Measurements from ENCODE around the gene RMRP.

RMRP gene

DNA sequence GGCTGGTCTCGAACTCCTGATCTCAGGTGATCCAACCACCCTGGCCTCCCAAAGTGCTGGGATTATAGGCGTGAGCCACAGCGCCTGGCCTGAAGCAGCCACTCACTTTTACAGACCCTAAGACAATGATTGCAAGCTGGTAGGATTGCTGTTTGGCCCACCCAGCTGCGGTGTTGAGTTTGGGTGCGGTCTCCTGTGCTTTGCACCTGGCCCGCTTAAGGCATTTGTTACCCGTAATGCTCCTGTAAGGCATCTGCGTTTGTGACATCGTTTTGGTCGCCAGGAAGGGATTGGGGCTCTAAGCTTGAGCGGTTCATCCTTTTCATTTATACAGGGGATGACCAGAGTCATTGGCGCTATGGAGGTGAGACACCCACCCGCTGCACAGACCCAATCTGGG, 17.4 kb upstream of the RMRP start:
- H3K27me3 ChIP-seq (replicated peaks; ENCODE audit: control insufficient read depth, insufficient read depth, low read length) = no peaks in the 10 kb centered on the region; the same call in 1 of the 2 replicates
- TF ChIP-seq, protein P1, sequence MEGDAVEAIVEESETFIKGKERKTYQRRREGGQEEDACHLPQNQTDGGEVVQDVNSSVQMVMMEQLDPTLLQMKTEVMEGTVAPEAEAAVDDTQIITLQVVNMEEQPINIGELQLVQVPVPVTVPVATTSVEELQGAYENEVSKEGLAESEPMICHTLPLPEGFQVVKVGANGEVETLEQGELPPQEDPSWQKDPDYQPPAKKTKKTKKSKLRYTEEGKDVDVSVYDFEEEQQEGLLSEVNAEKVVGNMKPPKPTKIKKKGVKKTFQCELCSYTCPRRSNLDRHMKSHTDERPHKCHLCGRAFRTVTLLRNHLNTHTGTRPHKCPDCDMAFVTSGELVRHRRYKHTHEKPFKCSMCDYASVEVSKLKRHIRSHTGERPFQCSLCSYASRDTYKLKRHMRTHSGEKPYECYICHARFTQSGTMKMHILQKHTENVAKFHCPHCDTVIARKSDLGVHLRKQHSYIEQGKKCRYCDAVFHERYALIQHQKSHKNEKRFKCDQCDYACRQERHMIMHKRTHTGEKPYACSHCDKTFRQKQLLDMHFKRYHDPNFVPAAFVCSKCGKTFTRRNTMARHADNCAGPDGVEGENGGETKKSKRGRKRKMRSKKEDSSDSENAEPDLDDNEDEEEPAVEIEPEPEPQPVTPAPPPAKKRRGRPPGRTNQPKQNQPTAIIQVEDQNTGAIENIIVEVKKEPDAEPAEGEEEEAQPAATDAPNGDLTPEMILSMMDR (IDR thresholded peaks at IDR 0.05; ENCODE audit: insufficient read depth, low read length, poor library complexity, severe bottlenecking) = no peak
- H3K36me3 ChIP-seq (ENCODE audit: control insufficient read depth, insufficient read depth, low read length) = no peaks in the 10 kb centered on the region
- H3K4me3 ChIP-seq (replicated peaks; ENCODE audit: low read depth, low read length) = no peak overlapping the region
- DNase-seq (ENCODE audit: extremely low read depth, insufficient read length) = no peak

DNA sequence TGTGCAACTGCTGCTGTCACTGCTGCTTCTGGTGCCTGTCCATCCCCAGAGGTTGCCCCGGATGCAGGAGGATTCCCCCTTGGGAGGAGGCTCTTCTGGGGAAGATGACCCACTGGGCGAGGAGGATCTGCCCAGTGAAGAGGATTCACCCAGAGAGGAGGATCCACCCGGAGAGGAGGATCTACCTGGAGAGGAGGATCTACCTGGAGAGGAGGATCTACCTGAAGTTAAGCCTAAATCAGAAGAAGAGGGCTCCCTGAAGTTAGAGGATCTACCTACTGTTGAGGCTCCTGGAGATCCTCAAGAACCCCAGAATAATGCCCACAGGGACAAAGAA, 16.2 kb upstream of the RMRP start:
- Histone ChIP-seq H3K4me3 (replicated peaks; ENCODE audit: low read depth, low read length) (no peak overlapping the region), H3K36me3 (ENCODE audit: control insufficient read depth, insufficient read depth, low read length) (no peaks in the 10 kb centered on the region), H3K27me3 (replicated peaks; ENCODE audit: control insufficient read depth, insufficient read depth, low read length) (no peaks in the 10 kb centered on the region; the same call in 1 of the 2 replicates)
- no peak for DNase-seq (ENCODE audit: extremely low read depth, insufficient read length)
- TF ChIP-seq, protein P1 (IDR thresholded peaks at IDR 0.05; ENCODE audit: insufficient read depth, low read length, poor library complexity, severe bottlenecking) = no peak

DNA sequence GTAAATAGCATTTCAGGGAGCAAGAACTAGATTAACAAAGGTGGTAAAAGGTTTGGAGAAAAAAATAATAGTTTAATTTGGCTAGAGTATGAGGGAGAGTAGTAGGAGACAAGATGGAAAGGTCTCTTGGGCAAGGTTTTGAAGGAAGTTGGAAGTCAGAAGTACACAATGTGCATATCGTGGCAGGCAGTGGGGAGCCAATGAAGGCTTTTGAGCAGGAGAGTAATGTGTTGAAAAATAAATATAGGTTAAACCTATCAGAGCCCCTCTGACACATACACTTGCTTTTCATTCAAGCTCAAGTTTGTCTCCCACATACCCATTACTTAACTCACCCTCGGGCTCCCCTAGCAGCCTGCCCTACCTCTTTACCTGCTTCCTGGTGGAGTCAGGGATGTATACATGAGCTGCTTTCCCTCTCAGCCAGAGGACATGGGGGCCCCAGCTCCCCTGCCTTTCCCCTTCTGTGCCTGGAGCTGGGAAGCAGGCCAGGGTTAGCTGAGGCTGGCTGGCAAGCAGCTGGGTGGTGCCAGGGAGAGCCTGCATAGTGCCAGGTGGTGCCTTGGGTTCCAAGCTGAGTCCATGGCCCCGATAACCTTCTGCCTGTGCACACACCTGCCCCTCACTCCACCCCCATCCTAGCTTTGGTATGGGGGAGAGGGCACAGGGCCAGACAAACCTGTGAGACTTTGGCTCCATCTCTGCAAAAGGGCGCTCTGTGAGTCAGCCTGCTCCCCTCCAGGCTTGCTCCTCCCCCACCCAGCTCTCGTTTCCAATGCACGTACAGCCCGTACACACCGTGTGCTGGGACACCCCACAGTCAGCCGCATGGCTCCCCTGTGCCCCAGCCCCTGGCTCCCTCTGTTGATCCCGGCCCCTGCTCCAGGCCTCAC, 15.6 kb upstream of the RMRP start, which contains the start of gene CA9:
TSS of gene CA9 (plus strand) at position 797 of the 893 bp plus-strand sequence. CDS start at position 829, 32 bp downstream.
- DNase-seq (ENCODE audit: extremely low read depth, insufficient read length) = no peak
- Histone ChIP-seq H3K27me3 (replicated peaks; ENCODE audit: control insufficient read depth, insufficient read depth, low read length) (no peaks in the 10 kb centered on the region; the same call in 1 of the 2 replicates), H3K4me3 (replicated peaks; ENCODE audit: low read depth, low read length) (no peak within 1 kb of the TSS), H3K36me3 (ENCODE audit: control insufficient read depth, insufficient read depth, low read length) (no peaks in the 10 kb centered on the region)
- TF ChIP-seq, protein P1 (IDR thresholded peaks at IDR 0.05; ENCODE audit: insufficient read depth, low read length, poor library complexity, severe bottlenecking) = no peak

DNA sequence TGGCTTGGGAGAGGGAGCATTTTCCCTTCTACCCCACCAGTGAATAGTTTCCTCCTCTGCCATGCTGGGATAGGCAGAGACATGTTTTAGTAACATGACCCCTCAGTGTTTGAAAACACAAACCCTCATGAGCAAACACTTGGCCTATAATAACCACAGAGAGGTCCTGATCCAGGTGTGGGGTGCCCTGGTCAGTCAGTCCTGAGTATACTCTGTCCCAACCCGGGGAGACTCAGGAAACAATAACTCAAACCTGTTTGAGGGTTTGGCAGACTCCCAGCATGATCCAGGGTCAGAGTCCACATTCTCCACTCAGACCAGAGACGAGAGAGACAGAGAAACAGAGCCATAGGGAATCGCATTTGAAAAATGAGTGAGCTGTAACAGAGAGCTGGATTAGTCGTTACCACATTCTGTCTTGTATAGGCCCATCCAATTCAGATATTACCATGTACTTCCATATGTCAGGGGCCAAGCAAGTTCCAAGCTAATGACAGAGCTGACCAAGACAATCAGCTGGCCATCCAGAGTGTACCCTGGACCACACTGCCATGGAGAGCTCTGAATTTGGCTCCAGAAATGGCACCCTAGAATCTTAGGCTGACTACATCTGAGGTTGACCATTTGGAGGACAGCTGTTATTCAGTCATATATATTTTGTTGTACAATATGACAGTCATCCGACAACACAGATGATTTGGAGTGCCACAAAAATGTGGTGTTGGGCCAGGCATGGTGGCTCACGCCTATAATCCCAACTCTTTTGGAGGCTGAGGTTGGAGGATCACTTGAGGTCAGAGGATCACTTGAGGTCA, 11.7 kb upstream of the RMRP start:
- H3K36me3 ChIP-seq (ENCODE audit: control insufficient read depth, insufficient read depth, low read length) = no peaks in the 10 kb centered on the region
- H3K4me3 ChIP-seq (replicated peaks; ENCODE audit: low read depth, low read length) = no peak overlapping the region
- H3K27me3 ChIP-seq (replicated peaks; ENCODE audit: control insufficient read depth, insufficient read depth, low read length) = no peaks in the 10 kb centered on the region; the same call in 1 of the 2 replicates
- TF ChIP-seq, protein P1 (IDR thresholded peaks at IDR 0.05; ENCODE audit: insufficient read depth, low read length, poor library complexity, severe bottlenecking) = no peak
- DNase-seq (ENCODE audit: extremely low read depth, insufficient read length) = no peak

DNA sequence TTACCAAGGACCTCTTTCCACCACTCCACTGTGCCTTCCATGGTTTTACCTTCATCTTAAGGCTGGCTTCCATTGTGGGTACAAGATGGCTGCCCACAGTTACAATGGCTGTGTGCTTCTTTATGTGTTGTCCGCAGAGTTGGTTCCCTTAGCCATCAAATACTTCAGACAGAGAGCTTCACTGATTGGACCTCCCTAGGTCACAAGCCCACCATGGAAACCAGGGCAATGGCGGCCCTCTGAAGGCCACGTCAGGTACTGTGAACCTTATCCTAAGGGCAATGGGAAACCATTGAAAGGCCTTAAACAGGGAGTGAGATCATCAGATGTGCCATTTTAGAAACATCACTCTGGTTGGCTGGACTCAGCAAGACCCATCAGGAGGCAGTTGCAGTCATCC, 10.1 kb upstream of the RMRP start:
- H3K36me3 ChIP-seq (ENCODE audit: control insufficient read depth, insufficient read depth, low read length) = no peaks in the 10 kb centered on the region; the same call in 1 of the 2 replicates
- no peaks in the 10 kb centered on the region for H3K27me3 ChIP-seq (replicated peaks; ENCODE audit: control insufficient read depth, insufficient read depth, low read length)
- no peak for DNase-seq (ENCODE audit: extremely low read depth, insufficient read length)
- TF ChIP-seq, protein P1 (IDR thresholded peaks at IDR 0.05; ENCODE audit: insufficient read depth, low read length, poor library complexity, severe bottlenecking) = no peak
- H3K4me3 ChIP-seq (replicated peaks; ENCODE audit: low read depth, low read length) = no peak overlapping the region
